Activated B cell treated with CpG ODN at 0.5 μM for 24 hours (primary cell): ENCODE results near the gene IL22. TPM values are rescaled to one million over a fixed set of nuclear protein-coding genes. Genes with fewer than 3 reads are reported as not detected.

Experiments used
- ATAC-seq: fragments of 200-7000 bp; cut with Tn5 transposase; one replicate; pipeline ENCODE4 v1.10.0; 2021; ENCODE audit warnings: low read depth, mild to moderate bottlenecking, moderate library complexity
- CTCF ChIA-PET: fragments of 350-600 bp; sonication (Branson Sonifier 250); formaldehyde crosslinking; loops from one replicate; lab custom pipeline; 2021; ENCODE audit warnings: antibody characterized with exemption; lab: Charles Lee
- POLR2A ChIA-PET: fragments of 350-600 bp; sonication (Branson Sonifier 250); formaldehyde crosslinking; loops from one replicate; lab custom pipeline; 2021; ENCODE audit warnings: antibody characterized with exemption; lab: Charles Lee
- DNase-seq: peaks from one replicate; pipeline ENCODE4 v3.0.0; 2022
- H3K27ac Mint-ChIP-seq: one replicate; pipeline ENCODE4 v1.8.0; 2020; ENCODE audit warnings: mixed read lengths
- H3K27me3 Mint-ChIP-seq: one replicate; pipeline ENCODE4 v1.8.0; 2021; ENCODE audit warnings: mixed read lengths
- H3K36me3 Mint-ChIP-seq: one replicate; pipeline ENCODE4 v1.8.0; 2021; ENCODE audit warnings: low read depth, mixed read lengths
- H3K4me1 Mint-ChIP-seq: one replicate; pipeline ENCODE4 v1.8.0; 2021; ENCODE audit warnings: mixed read lengths
- H3K4me3 Mint-ChIP-seq: one replicate; pipeline ENCODE4 v1.8.0; 2020; ENCODE audit warnings: mild to moderate bottlenecking, mixed read lengths
- H3K9me3 Mint-ChIP-seq: one replicate; pipeline ENCODE4 v1.8.0; 2020; ENCODE audit warnings: mixed read lengths
- CTCF ChIP-seq: fragments of 200-600 bp; IDR thresholded peaks from one replicate; pipeline ENCODE4 v1.8.0; 2022; ENCODE audit warnings: antibody characterized with exemption, mild to moderate bottlenecking
- intact Hi-C: fragments of 100-400 bp; cut with micrococcal nuclease; formaldehyde crosslinking; loops from one replicate; pipeline ENCODE4 v1.15.1; 2024
- total RNA-seq: library from RNA; stranded (reverse); gene quantifications from 2 replicates; pipeline ENCODE4 v1.2.3, GENCODE V29; 2022

The IL22 gene, protein sequence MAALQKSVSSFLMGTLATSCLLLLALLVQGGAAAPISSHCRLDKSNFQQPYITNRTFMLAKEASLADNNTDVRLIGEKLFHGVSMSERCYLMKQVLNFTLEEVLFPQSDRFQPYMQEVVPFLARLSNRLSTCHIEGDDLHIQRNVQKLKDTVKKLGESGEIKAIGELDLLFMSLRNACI
- not detected in 2 replicates for total RNA-seq

DNA sequence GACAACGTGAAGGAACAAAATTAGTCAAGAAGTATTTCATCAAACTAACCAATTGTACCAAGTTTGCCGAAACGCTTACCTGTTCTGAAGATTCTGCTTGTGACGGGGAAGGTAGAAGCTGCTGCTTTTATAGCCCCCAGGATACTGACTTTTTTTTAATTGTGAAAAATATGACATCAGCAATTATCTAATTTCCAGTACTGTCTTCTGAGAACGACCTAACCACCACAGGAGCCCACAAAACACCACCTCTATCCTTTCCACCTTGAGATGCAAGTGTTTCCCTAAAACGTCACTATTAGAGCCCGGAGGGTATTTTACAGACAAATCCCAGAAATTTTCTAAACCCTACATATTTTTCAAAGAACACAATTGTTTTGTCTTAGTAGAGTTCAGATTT, at the start of gene IL22:
IL22 (minus strand) TSS at position 101 of the 400 bp plus-strand sequence. CDS start 156 bp downstream, outside the sequence.
- ChIA-PET POLR2A (no interaction called here), CTCF (no interaction called here)
- no peak for ATAC-seq
- Mint-ChIP-seq H3K27ac (no peak within 1 kb of the TSS), H3K4me3 (no peak within 1 kb of the TSS), H3K36me3 (no peaks in the 10 kb centered on the region), H3K9me3 (no peaks in the 10 kb centered on the region), H3K27me3 (peaks cover 7% of the 10 kb centered on the region), H3K4me1 (no peaks in the 10 kb centered on the region)
- TF ChIP-seq CTCF, result no peak
- intact Hi-C loops, result no loop called here
- DNase-seq, result no peak

- Mint-ChIP-seq H3K27me3 (no peaks in the 10 kb centered on the region), H3K4me3 (no peak overlapping the region), H3K27ac (no peak overlapping the region), H3K9me3 (no peaks in the 10 kb centered on the region), H3K4me1 (no peaks in the 10 kb centered on the region), H3K36me3 (peaks cover 68% of the 10 kb centered on the region)
- intact Hi-C loops, result no loop called here
- ChIA-PET CTCF (no interaction called here), POLR2A (no interaction called here)
- DNase-seq (no peak), ATAC-seq (no peak)
- TF ChIP-seq CTCF, result no peak
Observed at GRCh38 chr12:68297929-68298328, 44.5 kb upstream of the IL22 start.

- POLR2A ChIA-PET, result no interaction called here
- TF ChIP-seq CTCF, result no peak
- H3K27me3 Mint-ChIP-seq, result no peaks in the 10 kb centered on the region
Observed at GRCh38 chr12:68294251-68294650, 40.8 kb upstream of the IL22 start.

DNA sequence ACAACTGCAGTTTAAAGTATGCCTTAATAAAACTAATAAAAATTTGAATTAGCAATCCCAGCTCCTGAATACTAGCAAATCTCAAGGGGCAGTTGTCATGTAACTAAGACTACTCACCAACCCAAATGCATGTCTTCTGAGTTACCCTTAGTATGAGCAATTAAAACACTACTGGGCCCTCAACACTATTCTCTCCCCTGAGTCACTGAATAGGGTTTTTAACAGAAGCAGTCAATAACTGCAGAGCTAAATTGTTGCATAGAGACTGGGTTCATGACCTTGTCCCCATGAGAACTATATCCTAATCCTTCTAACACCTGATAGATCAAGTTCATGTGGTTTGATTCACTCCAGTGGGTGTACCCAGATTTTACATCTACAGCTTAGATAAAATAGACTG, 39.9 kb upstream of the IL22 start:
- ChIA-PET POLR2A (interaction anchor here (0.6 kb wide), 1 partner anchor 417 kb away, joined by 3 read pairs; no protein-coding TSS in a partner anchor), CTCF (interaction anchor here (1.2 kb wide), 1 partner anchor 70 kb away, joined by 3 read pairs; no protein-coding TSS in a partner anchor)
- no peak for DNase-seq
- H3K4me3 Mint-ChIP-seq, result no peak overlapping the region
- no peaks in the 10 kb centered on the region for H3K9me3 Mint-ChIP-seq
- intact Hi-C loops, result no loop called here
- no peaks in the 10 kb centered on the region for H3K27me3 Mint-ChIP-seq
- H3K36me3 Mint-ChIP-seq, result peaks cover 32% of the 10 kb centered on the region
- H3K4me1 Mint-ChIP-seq, result peaks cover 3% of the 10 kb centered on the region
- H3K27ac Mint-ChIP-seq, result no peak overlapping the region
- TF ChIP-seq CTCF, result no peak
- ATAC-seq, result no peak

More at GRCh38 chr12:68294251-68294650, 40.8 kb upstream of the IL22 start:
- intact Hi-C loops, result no loop called here
- Mint-ChIP-seq H3K4me3 (no peak overlapping the region), H3K4me1 (peaks cover 3% of the 10 kb centered on the region), H3K9me3 (no peaks in the 10 kb centered on the region), H3K27ac (no peak overlapping the region), H3K36me3 (peaks cover 40% of the 10 kb centered on the region)
- no peak for DNase-seq
- ATAC-seq, result no peak
- CTCF ChIA-PET, result no interaction called here

- DNase-seq (no peak), ATAC-seq (no peak)
- no peak overlapping the region for H3K27ac Mint-ChIP-seq
- ChIA-PET POLR2A (interaction anchor here (0.6 kb wide), 1 partner anchor 418 kb away, joined by 3 read pairs; no protein-coding TSS in a partner anchor), CTCF (interaction anchor here (1.2 kb wide), 1 partner anchor 69 kb away, joined by 3 read pairs; no protein-coding TSS in a partner anchor)
- TF ChIP-seq CTCF, result no peak
- peaks cover 28% of the 10 kb centered on the region for H3K36me3 Mint-ChIP-seq
- H3K4me1 Mint-ChIP-seq, result peaks cover 3% of the 10 kb centered on the region
- intact Hi-C loops, result no loop called here
- H3K27me3 Mint-ChIP-seq, result no peaks in the 10 kb centered on the region
- H3K9me3 Mint-ChIP-seq, result no peaks in the 10 kb centered on the region
- no peak overlapping the region for H3K4me3 Mint-ChIP-seq
Observed at GRCh38 chr12:68292151-68292943, 38.9 kb upstream of the IL22 start.
